NCI-H2227 treated with DMSO at 0.1 percent for 48 hours (cell line): ENCODE measurements around the gene CXCL17.
"Not testable (repeated sequence)": the region's sequence is repeated elsewhere in the genome, so short reads cannot be mapped to it uniquely, and the experiment has no call there.

ENCODE experiments used
- DNase-seq: peaks from one replicate; lab custom pipeline; 2025; lab: John Stamatoyannopoulos, UW

Gene CXCL17, protein sequence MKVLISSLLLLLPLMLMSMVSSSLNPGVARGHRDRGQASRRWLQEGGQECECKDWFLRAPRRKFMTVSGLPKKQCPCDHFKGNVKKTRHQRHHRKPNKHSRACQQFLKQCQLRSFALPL

DNA sequence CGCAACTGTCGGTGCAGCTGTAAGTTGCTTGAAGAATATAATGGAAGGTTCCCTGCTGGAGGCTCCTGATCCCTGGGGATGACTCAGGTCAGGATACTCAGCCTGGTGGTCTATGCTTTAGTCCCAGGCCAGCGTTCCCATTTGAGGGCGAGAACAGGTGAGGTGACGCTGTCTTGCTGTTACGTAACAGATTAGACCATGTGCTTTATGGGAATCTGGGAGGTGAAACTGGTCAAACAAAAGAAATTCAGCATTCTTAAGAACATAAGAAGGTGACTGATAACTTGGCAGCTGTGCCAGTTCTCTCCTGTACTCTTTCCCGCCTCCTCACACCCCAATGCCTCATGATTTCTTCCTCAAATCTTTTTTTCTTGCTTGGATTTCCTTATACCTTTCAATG lies at the start of gene CXCL17:
CXCL17 (minus strand) TSS at position 114 of the 400 bp plus-strand sequence. CDS start 114 bp downstream, outside the sequence.
- no peak for DNase-seq

DNA sequence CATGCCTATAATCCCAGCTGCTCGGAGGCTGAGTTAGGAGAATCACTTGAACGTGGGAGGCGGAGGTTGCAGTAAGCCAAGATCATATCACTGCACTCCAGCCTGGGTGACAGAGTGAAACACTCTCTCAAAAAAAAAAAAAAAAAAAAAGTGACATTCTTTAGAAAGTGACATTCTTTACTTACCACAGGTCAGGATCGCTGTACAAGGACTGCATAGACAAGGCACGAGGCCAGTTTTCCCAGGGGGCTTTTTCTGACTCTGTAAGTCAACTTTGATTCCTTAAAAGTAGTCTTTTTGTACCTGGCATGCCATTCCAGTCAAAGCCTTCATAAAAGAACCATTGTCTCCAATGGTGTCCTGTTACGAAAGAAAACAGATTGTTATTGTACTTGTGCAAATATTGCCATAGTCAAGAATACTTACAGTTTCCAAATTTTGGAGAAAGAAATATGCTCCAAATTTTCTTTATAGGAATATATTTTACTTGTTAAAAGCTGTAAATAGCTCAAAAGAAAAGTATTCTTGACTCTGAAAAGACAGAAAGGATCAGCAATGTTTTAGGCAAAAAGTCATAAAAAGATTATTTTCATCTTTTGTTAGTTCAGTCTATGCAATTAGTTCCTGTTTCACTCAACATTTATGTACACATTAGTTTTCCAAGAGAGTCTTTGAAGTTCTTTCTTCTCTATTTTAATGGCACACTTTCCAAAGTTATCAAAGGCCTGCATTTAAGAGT lies 46.2 kb upstream of the CXCL17 start:
- DNase-seq: no peak

DNA sequence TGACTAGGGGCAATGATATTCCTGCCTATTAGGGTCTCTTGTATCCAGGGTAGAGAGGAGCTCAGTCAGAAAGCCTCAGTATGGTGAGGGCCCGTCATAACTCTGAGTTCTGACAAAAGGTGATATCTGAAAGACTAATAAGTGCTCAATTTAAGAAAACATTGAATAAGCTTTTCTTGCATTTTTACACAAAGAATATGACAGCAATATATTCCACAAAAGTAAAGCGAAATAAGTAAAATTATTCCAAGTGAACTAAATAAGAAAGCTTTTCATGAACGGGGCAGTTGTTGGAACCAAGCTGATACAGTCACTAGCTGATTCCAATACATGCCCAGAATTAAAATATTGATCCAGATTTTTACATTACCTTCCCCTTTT lies 45.0 kb upstream of the CXCL17 start:
- DNase-seq: no peak

DNA sequence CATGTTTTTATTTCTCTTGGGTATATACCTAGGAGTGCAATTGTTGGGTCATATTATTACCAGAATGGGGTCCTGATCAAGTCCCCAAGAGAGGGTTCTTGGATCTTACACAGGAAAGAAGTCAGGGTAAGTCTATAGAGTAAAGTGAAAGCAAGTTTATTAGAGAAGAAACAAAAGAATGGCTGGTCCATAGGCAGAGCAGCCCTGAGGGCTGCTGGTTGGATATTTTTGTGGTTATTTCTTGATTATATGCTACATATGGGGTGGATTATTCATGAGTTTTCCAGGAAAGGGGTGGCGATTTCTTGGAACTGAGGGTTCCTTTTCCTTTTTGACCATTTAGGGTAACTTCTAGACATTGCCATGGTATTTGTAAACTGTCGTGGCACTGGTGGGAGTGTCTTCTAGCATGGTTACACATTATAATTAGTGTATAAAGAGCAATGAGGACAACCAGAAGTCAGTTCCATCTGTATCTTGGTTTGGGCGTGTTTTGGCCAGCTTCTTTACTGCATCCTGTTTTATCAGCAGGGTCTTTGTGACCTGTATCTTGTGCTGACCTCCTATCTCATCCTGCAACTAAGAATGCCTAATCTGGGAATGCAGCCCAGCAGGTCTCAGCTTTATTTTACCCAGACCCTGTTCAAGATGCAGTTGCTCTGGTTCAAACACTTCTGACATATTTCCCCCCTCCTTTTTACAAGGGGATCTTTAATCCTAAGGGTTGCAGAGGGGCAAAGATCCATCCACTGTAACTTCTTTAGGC lies 44.5 kb upstream of the CXCL17 start:
- DNase-seq: no peak

DNA sequence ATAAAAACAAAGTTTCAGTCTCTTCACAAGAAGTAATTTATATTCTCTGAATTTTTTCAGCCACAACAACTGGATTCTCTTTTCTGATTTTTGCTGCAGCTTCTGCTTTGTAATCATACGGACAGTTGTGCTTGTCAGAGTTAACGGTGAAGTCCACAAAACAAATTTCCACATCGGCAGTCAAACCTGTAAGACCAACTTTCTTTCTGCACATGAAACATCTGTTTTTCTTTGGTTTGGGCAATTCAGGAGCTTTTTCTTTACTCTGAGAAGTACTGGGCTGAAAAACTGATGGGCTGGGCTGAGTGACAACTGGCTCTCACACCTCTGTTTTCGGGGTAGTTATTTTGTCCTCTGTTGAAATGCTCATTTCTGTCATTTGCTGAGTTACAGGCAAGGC lies 42.3 kb upstream of the CXCL17 start:
- not testable (repeated sequence) for DNase-seq

DNA sequence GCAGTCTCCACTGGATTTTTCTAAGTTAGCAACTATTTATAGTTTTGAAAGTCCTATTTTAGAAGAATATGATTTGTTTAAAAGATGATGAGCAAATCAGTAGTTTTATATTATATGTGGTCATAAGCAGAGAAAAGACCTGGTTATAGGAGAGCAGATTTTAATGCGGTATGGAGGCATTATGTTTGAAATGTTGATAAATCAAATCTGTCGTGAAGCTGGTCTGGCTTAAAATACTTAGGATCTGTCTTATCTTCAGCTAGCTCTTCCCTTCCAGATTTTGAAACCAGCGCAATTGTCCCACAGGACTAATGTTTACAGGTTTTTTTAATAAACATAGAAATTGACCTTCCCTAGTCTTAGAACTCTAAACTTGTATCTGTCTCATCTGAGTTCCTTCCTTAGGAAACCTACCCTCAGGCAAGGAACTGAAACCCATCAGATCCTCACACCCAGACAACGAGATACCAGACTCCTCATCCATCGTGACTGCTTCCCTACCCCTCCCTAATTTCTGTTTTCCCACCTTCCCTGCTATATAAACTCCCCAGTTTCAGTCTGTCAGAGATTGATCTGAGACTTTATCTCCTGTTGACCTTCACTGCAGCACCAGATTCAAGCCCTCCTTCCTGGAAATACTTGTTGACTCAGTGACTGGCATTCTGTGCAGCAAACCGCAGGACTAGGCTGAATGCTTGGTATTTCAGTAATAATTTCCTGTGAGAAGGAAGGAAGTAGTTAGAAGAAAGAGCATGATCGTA lies 37.8 kb upstream of the CXCL17 start:
- no peak for DNase-seq

DNA sequence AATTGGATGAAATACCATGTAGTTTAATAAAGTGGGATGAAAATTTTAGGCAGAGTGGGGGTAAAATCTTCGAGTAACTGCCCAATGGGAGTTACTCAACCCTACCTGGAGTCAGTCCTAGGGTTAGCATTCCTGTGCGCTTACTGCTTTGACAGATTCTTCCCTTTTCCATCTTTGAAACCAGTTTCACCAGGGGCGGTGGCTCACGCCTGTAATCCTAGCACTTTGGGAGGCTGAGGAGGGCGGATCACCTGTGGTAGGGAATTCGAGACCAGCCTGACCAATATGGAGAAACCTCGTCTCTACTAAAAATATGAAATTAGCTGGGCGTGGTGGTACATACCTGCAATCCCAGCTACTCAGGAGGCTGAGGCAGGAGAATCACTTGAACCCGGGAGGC lies 37.0 kb upstream of the CXCL17 start:
- DNase-seq: no peak

DNA sequence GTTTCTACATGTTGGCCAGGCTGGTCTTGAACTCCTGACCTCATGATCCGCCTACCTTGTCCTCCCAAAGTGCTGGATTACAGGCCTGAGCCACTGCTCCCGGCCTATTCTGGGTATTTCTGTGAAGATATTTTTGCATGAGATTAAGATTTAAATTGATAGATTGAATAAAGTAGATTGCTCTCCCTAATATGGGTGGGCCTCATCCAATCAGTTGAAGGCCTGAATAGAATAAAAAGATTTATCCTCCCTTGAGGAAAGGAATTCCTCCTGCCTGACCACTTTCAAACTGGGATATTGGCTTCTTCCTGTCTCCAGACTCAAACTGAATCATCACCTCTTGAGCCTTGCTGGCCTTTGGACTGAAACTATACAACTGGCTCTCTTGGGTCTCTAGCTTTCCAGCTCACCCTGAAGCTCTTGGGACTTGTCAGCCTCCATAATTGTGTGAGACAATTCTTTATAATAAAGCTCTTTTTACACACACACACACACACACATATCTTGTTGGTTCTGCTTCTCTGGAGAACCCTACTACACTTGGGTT lies 36.1 kb upstream of the CXCL17 start:
- DNase-seq: no peak

DNA sequence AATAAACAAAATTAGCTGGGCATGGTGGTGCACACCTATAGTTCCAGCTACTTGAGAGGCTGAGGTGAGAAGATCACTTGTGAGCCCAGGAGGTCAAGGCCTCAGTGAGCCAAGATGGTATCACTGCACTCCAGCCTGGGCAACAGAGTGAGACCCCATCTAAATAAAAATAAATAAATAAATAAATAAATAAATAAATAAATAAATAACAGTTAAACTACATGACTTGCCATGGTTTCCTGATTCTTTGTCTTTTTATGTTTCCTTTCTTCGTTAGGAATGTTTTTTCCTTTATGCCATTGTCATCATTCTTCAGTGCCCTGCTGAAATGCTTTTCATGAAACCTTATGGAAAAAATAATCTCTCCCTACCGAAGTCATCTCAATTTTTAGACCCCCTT lies 35.2 kb upstream of the CXCL17 start:
- no peak for DNase-seq

DNA sequence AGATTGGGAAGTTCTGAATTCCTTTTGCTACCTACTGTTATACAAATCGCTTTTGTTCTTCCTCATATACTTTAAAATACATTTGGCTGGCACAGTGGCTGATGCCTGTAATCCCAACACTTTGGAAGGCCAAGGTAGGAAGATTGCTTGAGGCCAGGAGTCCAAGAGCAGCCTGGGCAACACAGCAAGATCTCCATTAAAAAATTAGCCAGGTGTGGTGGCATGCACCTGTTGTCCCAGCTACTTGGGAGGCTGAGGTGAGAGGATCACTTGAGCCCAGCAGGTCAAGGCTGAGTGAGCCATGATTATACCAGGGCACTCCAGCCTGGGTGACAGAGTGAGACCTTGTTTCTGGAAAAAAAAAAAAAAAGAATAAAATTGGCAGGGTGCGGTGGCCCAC lies 34.4 kb upstream of the CXCL17 start:
- no peak for DNase-seq

DNA sequence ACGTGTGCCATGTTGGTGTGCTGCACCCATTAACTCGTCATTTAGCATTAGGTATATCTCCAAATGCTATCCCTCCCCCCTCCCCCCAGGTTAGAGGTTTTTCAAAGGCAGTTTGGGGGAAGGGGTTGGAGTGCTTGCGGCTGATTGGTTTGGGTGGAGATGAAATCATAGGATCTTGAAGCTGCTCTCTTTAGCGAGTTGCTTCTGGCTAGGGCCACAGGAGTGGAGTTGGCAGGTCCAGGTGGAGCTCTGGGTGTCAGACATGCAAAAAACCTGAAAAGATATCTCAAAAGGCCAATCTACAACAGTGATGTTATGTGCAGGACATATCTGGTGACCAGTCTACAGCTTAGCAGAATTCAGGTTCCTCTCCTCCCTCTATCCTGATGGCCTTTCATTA lies 32.6 kb upstream of the CXCL17 start:
- no peak for DNase-seq

DNA sequence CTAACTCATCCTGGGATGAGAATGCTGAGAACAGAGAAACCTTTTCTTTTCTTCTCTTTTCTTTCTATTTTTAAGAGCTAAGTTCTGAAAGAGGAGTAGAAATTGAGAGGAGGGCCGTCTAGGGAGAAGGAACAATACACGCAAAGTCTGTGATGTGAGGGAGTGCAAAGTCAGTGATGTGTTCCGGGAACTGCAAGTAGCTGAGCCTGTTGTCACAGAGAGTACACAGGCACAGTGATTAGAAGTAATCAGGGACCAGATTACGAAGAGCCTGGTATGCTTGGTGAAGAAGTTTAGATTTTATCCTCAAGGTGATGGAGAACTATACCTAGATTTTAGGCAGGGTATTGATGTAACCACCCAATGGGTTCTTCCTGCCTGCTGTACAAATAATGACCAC lies 32.0 kb upstream of the CXCL17 start:
- peak; percentile 46 for DNase-seq

DNA sequence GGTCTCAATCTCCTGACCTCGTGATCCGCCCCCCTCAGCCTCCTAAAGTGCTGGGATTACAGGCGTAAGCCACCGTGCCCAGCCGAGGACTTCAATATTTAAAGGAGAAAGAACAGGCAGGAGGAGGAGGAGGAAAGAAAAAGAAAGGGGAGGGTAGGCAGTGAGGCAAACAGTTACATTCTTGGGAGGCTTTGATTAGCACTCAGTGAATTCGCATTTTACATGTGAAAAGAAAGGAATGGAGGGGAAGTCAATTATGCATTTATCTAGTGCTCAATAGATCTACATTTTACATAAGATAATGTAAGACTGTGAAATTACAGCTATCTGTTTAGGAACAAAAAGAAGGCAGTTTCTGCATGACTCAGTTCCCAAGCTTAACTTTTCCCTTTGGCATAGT lies 30.9 kb upstream of the CXCL17 start:
- DNase-seq: no peak

DNA sequence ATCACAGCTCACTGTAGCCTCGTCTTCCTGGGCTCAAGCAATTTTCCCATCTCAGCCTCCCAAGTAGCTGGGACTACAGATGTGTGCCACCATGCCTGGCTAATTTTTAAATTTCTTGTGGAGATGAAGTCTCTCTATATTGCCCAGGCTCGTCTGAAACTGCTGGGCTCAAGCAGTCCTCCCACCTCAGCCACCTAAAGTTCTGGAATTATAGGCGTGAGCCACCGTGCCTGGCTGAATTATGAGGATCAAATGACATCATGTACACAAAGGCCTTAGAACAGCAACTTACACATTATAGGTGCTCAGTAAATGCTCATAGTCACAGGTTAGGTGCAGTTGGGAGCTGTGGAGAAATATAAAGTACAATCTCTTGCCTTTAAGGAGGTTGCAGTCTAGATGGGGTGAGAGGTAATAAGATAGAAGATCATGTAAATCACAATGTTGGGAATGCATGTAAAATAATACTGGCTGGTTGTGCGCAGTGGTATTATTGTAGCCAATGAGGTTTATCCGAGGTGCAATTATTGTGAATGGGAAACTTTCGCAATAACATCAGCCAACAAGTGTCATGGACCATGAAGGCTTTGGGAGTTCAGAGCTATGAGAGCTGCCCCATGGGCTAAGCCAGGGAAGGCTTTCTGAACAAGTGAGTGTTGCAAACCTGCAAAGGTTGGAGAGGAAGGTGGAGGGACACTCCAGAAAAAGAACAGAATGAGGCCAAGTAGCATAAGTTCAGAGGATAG lies 29.8 kb upstream of the CXCL17 start:
- DNase-seq: no peak

DNA sequence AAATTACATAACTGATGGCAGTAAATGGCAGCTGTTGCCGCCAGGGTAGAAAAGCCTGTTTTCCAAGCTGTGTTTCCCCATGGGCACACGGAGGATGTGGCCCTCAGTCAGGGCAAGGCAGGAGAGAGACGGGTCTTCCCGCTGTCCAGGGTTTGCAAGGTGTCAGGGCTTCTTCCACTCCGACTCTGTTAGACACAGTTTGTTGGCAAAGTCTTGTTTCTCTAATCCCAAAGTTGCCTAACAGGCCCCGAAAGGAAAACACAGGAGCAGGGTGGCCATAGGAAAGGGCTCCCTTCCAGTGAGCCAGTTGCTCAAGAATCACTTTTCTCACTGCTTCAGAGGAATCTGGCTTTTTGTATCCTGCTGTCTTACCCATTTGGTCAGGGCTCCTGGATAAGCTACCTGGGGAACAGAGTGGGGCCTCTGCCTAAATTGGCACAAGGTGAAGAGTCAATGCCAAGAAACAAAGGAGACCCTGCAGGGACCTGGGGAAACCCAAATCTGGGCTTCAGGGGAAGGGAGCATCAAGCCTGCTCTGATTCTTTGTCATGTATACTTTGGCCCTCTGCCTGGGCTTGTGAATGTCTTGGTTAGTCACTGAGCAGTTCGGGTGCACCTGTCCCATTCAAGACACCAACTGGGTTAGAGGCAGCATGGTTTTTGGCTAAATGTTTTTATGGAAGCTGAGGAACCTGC lies 29.0 kb upstream of the CXCL17 start:
- no peak for DNase-seq

DNA sequence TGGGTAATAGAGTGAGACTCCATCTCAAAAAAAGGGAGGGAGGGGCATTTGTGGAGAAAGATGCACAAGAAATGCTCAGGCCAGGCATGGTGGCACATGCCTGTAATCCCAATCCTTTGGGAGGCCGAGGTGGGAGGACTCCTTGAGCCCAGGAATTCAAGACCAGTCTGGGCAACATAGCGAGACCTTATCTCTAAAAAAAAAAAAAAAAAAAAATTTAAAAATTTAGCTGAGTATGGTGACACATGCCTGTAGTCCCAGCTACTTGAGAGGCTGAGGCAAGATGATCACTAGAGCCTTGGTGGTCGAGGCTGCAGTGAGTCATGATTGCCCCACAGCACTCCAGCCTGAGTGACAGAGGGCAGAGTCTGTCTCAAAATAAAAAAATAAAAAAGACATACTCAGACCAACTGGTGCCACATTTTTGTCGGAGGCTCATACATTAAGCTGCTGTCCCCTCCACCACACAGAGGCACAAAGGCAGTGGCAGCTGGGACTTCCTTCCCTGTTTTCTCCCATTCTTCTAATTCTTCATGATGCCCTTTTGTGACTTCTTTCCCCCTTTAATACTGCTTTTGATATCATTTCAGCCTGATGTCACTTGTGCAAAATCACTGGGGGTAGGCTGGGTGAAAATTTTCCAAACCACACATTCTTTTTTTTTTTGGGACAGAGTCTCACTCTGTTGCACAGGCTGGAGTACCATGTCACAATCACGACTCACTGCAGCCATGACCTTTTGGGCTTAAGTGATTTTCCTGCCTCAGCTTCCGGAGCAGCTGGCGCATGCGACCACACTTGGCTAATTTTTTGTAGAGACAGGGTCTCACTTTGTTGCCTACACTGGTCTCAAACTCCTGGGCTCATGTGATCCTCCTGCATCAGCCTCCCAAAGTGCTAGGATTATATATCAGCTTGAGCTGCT lies 26.8 kb upstream of the CXCL17 start:
- no peak for DNase-seq

DNA sequence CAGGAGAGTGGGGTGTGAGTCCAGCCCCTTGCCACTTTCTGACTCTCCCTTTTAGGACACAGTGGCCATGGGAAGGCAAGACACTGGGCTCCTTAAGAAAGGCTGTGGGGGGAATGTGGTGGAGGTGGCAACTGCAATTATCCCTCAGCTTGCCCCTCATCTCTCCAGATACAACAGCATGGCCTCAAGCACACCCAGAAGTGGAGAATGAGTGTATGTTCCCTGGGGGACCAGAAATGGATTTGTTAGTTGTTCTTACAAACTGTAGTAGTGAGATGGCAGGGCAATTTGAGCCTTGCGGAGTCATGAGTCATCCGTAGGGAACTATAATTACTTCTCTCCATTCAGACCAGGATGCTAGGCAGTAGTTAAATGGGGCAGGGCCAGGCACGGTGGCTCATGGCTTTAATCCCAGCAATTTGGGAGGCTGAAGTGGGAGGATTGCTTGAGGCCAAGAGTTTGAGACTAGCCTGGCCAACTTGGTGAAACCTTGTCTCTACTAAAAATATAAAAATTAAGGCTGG lies 25.6 kb upstream of the CXCL17 start:
- DNase-seq: peak; percentile 93

DNA sequence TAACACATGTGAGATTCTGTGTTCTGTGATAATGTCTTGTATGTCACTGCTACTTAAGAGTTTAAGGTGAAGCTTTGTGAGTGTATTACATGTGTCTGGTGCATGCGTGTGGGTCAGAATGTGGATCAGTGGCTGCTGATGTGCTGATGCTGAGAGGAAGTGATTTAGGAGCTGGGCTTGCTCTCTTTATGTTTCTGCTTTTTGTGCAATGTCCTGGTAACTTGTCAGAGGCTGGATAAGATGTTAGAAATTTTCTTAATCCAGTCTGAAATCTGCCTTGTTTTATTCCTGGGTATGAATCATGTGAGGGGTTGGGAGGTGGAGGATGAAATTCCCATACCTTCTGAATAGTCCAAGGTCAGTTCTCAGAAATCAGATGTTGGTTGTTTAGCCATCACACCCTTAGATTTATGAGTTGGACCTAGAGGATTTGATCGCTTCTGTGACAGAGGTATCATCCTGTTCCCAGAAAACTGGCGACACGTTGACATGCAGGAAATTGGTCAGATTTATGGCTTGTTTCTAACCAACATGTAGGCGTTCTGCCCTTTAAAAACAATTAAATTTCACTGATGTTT lies 24.5 kb upstream of the CXCL17 start:
- no peak for DNase-seq

DNA sequence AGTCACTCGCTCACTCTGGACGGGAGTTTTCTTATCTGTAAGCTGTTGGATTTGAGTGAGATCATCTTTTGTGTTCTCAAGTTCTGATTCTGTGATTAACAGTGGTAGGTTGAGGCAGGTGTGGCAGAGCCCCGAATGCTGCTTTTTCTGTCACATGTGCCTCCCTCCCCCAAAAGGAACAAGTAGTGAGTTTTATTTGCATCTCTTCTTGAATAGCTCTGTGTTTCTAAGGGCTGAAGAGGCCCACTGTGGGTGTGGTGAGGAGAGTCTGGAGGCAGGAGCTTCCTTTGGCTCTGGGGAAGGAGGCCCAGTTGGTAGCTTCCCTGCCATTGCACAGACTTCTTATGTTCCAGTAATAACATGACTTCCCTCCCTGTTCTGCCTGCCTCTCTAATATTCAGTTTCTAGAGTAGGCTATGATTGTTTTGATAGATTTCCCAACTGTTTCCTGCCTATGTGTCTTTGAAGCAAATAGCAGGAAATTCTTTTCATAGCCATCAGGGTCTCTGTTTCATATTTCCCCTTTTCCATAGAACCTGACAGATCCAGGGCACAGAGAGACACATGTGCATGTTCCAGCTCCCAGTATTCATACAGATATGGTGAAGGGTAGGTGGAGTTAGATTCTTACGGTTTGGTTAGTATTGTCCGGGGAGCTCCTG lies 23.9 kb upstream of the CXCL17 start:
- DNase-seq: no peak
